ENCODE results near the gene PCDH9.

PCDH9 gene

DNA sequence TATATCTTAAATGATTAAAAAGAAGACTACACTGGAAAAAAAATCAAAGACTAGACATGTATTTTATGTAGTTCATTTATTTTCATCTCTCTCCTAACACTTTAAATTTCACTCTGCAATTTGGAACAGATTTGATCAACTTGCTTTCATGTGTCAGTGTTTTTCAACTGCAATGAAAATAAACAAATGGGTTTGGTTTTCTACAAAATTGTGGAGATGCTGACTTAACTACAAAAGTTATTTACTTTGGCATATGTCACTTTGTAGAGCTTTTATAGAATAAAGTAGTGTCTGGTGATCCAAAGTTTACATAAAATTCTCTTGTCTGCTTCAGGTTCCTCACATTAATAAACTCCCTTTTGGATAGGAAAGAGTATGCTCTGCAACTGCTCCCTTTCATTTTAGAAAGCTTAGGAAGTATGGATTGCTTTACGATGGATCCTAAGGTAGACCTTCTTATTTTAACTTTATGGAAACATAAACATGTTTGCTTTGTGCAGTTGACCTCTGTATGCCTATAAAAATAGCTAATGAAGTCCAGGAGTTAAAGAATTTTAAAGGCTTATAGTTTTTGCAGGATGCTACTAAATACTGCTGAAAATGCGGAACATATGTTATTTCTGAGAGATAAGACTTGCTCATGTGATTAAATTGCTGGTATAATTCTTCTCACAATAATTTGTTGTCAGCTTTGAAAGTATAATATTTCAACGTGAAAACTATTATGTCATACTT lies 815.9 kb downstream of the PCDH9 start:
- no peak for DNase-seq

DNA sequence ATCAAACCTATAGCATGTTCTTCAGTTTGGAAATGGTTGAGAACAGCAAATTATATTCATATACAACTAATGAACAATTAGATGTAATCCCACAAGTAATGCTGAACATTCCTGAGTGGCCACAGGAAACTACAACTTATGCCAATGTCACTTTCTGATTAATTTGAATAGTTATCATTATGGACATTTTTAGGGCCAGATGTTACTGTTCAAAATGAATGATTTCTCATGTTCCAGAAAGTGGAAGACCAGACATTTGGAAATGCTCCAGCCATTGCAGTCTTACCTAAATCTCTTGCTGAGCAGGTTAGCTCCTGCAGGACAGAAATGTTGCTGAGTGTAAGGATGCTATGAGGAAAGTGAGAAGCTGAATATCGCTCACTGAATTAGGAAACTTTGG lies 819.8 kb downstream of the PCDH9 start:
- DNase-seq, result no peak

DNA sequence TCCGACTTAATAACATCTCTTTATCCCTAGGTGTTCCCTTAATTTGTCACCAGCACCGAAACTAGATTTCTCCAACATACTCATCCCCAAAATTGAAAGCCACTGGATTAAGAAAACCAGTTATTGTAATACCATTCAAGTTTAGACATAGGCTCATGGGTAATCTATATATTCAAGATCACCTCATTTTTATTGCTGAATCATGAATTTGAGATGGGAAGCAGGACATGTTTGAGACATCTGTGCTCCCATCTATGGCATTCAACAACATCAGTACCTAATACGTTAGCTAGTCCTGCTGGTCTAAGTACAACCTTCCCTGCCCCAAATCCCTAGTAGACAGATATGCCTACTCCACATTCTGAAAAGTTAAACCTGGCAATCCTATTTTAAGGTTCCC lies 820.6 kb downstream of the PCDH9 start:
- DNase-seq, result no peak

DNA sequence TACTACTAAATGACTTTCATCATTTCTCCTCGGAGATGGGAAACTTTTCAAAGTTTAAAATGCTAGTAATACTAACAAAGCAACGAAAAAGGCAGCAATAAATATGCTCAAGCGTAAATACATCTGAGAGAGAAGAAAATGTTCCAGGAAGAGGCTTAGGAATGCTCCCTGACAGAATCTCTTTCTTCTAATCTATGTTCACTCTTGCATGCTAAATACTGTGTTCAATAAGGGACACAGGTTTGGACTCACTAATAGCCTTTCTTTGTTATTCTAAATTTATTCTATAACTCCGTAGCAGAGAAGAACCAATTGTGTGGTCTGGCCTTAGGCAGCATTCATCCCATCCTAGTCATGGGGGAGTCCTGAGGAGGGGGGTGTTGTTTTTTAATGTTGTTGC lies 823.0 kb downstream of the PCDH9 start:
- DNase-seq, result no peak

- no peak for DNase-seq
These were observed 824.0 kb downstream of the PCDH9 start for GRCh38 chr13:66405908-66406802.

GRCh38 chr13:66402546-66402945 lies 827.6 kb downstream of the PCDH9 start:
- no peak for DNase-seq

DNA sequence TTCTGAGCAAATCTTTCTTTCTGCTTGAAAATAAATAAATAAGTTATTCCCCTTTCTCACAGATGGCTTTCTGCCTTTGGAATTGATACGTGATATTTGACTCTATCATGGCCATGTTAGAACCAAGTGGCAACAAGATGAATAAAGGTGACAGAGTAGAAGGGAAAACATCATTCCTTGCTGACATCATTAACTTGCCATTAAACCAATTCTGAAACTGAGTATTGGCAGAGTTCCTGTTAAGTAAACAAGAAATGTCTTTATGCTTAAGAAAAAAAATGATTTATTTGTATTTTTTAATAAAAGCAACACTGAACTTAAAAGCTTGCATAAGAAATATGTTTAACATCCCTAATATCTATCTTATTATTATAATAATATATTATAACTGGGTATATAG lies 828.1 kb downstream of the PCDH9 start:
- DNase-seq, result no peak

DNA sequence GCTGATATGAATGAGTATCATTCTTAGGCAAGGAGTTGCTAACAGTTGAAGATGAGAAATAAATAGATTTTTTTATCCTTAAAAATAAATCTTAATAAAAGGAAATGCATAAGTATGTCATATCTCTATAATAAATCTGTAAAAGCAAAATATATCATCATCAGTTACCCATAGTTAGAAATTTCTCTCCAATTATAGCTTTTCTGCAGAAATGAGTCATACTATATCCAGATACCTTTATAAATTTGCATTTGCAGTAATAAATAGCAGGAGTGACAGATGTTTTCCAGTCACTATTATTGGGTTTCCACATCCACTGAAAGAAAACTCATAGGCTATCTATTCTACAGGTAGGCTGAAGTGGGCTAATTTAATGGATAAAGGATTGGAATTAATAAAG lies 829.8 kb downstream of the PCDH9 start:
- DNase-seq, result no peak

- DNase-seq, result no peak
These were observed 830.3 kb downstream of the PCDH9 start for GRCh38 chr13:66399873-66400272.

- DNase-seq, result no peak
These were observed 833.0 kb downstream of the PCDH9 start for GRCh38 chr13:66397133-66397532.

- DNase-seq, result no peak
These were observed 838.8 kb downstream of the PCDH9 start for GRCh38 chr13:66391322-66391721.

DNA sequence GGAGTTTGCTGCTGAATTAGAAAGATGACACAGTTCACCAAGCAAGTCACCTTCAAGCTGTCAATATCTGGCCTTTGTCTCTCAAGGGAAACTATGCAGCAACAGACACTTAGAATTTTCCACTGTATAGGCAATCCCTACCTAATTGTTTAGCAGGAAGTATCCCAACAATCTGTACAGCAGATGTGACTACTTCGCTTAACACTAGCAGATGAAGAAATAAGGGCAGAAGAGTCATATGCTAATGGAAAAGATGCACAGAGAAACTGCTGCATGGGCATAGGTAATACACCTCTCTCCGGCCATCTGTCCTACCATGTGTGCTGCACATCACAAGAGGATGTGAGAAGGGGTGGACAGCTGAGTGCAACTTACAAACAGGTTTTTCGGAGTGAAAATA lies 851.2 kb downstream of the PCDH9 start:
- DNase-seq, result no peak

DNA sequence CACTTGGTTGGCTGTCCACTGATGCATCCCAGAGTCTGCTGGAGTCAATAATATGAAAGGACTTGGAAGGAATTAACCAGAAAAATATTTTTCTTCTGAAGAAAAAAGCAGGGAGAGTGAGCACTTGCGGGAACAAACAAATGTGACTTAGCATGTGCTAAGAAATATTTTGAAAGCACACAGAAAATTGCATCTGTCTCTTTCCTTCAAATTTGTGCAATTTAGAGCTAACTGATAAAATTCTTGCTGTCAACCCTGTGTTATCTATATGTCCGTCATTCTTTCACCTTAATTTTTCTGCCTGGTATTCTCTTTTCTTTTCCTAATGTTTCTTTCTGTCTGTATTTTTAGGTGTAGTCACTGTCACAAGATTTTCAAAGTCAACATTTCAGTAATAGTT lies 852.6 kb downstream of the PCDH9 start:
- DNase-seq, result no peak

DNA sequence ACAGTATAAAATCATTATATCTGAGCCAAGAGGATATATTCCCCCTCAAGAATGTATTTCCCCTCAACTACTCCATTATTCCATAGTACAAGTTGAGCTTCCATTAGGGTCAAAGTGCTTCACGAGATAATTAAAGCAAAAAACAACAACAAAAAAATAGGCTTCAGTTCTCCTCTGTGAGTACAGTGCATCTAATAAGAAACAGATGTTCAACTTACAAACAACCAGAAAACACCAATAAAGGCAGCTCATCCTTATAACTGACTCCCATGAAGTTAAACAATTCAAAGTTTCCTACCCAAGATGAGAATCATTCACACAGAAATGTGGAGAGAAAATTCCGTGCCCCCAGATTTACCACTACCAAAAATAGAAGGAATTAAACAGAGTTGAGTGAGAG lies 854.4 kb downstream of the PCDH9 start:
- DNase-seq, result no peak

DNA sequence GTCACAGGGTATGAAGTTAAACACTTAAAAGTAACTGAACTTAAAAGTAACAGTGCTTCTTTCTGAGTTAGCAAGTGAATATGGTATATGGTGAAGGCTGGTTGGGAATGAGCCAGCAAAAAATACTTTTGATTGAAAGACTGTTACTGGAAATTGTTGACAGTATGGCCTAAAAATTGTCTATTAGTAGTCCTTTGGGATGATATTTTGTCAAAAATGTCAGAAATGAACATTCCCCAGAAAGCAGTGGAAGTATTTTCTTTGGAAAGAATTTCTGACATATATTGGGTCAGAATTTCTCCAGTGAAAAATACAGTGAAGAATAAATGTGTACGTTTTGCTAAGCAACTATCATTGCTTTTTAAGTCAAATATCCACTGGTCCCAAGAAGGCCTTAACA lies 860.5 kb downstream of the PCDH9 start:
- DNase-seq, result no peak

DNA sequence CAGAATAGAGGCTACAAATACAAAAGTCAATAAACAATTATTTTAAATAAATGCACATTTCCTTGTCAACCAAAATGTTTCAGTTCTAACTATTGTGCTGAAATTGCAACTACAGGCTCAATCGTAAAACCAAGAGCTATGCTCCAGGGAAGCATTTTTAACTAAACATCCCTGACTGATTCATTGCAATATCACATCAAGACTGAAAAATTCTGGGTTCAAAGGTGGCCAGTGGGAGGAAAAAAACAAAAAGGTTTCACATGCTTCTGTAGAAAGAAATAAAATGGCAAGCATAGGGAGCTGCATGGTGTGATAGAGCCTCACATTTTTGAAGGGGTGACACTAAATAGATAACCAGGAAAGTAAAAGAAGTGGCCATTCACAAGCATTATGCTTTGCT lies 862.8 kb downstream of the PCDH9 start:
- DNase-seq, result no peak

GRCh38 chr13:66365101-66365500 lies 865.0 kb downstream of the PCDH9 start:
- DNase-seq, result no peak

- no peak for DNase-seq
These were observed 865.8 kb downstream of the PCDH9 start for GRCh38 chr13:66364346-66364745.

GRCh38 chr13:66362485-66362884 lies 867.7 kb downstream of the PCDH9 start:
- DNase-seq, result no peak

DNA sequence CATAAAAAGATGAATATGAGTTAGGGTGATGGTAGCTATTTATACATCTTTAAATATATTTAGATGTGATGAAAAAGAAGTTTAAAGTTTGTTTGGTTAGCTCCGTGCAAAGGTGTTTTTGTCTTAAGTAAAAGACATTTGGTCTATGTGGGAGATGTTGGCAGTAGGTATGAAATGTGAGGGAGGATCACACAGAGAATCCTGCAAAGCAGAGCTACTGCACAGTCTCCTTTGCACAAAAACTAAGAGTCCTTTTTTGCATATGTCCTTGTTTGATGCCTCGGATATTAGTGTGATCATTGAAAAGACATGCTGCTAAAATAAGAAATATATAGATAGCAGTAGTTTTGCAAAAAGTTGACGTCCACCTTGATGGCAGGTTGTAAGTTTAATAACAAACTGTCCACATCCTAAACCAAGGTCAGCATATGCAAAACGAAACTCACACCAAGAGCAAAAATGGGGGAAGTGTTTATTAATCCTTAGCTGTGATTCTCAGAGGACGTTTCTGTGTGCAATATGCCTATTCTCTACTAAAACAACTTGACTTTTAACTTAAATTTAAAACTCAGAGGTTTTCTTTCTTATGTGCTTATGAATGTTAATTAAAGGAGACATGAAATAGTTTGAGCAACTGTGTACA lies 870.1 kb downstream of the PCDH9 start:
- DNase-seq, result no peak

DNA sequence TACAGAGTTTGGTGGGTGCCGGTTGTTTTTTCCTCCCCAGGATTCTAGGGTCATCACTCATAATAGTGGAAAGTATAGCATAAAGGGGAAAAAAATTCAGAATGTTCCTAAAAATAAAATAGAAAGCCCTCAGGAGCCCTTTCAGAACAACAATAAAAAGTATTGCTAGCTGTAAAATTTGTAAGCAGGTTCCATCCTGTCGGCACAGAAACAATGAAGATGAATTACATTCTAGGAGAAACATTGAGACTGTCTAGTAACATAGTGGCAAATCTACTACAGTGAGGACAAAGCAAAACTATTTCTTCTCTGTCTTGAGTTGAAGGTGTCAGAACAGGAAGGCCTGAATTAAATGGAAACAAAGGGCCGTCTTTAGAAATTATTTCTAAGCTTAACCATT lies 870.7 kb downstream of the PCDH9 start:
- no peak for DNase-seq

DNA sequence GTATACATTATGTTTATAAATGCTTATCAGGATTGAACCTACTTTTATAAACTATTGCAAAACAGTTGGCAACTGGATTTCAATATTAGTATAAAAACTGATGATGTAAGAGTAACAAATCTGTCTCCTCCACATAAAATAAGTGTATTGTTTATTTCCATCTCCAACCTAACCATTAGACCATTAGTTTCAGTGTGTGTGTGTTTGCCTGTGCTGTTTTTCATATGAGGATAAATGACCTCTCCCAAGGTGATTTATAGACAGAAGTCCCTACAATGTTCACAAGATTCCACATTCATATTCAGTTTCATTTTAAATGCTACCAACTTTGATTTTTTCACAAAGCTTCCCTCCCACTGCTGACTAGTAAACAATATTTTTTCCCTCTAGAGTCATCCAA lies 871.6 kb downstream of the PCDH9 start:
- no peak for DNase-seq

GRCh38 chr13:66357463-66357862 lies 872.7 kb downstream of the PCDH9 start:
- DNase-seq, result no peak

Data from activated CD4-positive, alpha-beta T cell treated with anti-CD3 and anti-CD28 coated beads, Interleukin-2, Interleukin-6, amounts not matched to agents 100 ng/mL and 50 ng/mL, durations not matched to agents 16 hours and 8 hours (primary cell).